Astrocyte (in vitro differentiated cells and primary cell): Measurements from ENCODE around the gene GASK1B. TPM values are rescaled to one million over a fixed set of nuclear protein-coding genes. Genes with fewer than 3 reads are reported as not detected.

ENCODE experiments used
- DNase-seq: peaks from one replicate; pipeline ENCODE4 v3.0.0-alpha.2; 2010; ENCODE audit warnings: low read depth
- FAIRE-seq: peaks from 2 replicates; lab custom pipeline; 2011; peaks lifted over from hg19 to GRCh38; lab: Jason Lieb, UNC
- H2AFZ ChIP-seq: 2 replicates; pipeline ENCODE4 v1.6.0; 2012; ENCODE audit warnings: low read depth, low read length, inconsistent platforms
- H3K27ac ChIP-seq: 2 replicates; pipeline ENCODE4 v1.5.1; 2011; ENCODE audit warnings: low read depth, low read length, inconsistent platforms
- H3K27me3 ChIP-seq: 2 replicates; pipeline ENCODE4 v1.6.0; 2011; ENCODE audit warnings: low read length, inconsistent platforms; ENCODE audit not compliant: insufficient read depth
- H3K36me3 ChIP-seq: 2 replicates; pipeline ENCODE4 v1.5.1; 2011; ENCODE audit warnings: low read length, inconsistent platforms; ENCODE audit not compliant: insufficient read depth
- H3K4me1 ChIP-seq: 2 replicates; pipeline ENCODE4 v1.5.1; 2011; ENCODE audit warnings: low read length, inconsistent platforms; ENCODE audit not compliant: insufficient read depth
- H3K4me2 ChIP-seq: 2 replicates; pipeline ENCODE4 v1.6.0; 2012; ENCODE audit warnings: low read length, inconsistent platforms
- H3K4me3 ChIP-seq: 2 replicates; pipeline ENCODE4 v1.5.1; 2011; ENCODE audit warnings: low read depth, mild to moderate bottlenecking, low read length, inconsistent platforms; ENCODE audit not compliant: insufficient read depth
- H3K79me2 ChIP-seq: 2 replicates; pipeline ENCODE4 v1.6.0; 2012; ENCODE audit warnings: mild to moderate bottlenecking, low read length, inconsistent platforms; ENCODE audit not compliant: insufficient read depth
- H3K9ac ChIP-seq: 2 replicates; pipeline ENCODE4 v1.6.0; 2012; ENCODE audit warnings: mild to moderate bottlenecking, low read length, inconsistent platforms
- H3K9me3 ChIP-seq: 2 replicates; pipeline ENCODE4 v1.5.1; 2012; ENCODE audit warnings: low read depth, mild to moderate bottlenecking, low read length, inconsistent platforms; ENCODE audit not compliant: insufficient read depth
- H4K20me1 ChIP-seq: 2 replicates; pipeline ENCODE4 v1.6.0; 2012; ENCODE audit warnings: low read length, inconsistent platforms; ENCODE audit not compliant: insufficient read depth
- H3K27ac Mint-ChIP-seq: one replicate; pipeline ENCODE4 v1.8.0; 2021; ENCODE audit warnings: mild to moderate bottlenecking, mixed read lengths; ENCODE audit not compliant: unreplicated experiment
- H3K27me3 Mint-ChIP-seq: one replicate; pipeline ENCODE4 v1.8.0; 2021; ENCODE audit warnings: low read depth, mixed read lengths; ENCODE audit not compliant: unreplicated experiment
- H3K36me3 Mint-ChIP-seq: one replicate; pipeline ENCODE4 v1.8.0; 2021; ENCODE audit warnings: low read depth, mixed read lengths; ENCODE audit not compliant: unreplicated experiment
- H3K4me1 Mint-ChIP-seq: one replicate; pipeline ENCODE4 v1.8.0; 2021; ENCODE audit warnings: low read depth, mixed read lengths; ENCODE audit not compliant: unreplicated experiment
- H3K4me3 Mint-ChIP-seq: one replicate; pipeline ENCODE4 v1.8.0; 2021; ENCODE audit warnings: mild to moderate bottlenecking, moderate library complexity, mixed read lengths; ENCODE audit not compliant: unreplicated experiment
- H3K9me3 Mint-ChIP-seq: one replicate; pipeline ENCODE4 v1.8.0; 2021; ENCODE audit warnings: mild to moderate bottlenecking, mixed read lengths; ENCODE audit not compliant: unreplicated experiment
- EZH2 ChIP-seq: IDR thresholded peaks from 2 replicates; pipeline ENCODE4 v1.6.1; 2012; ENCODE audit warnings: mild to moderate bottlenecking, low read length, inconsistent platforms; ENCODE audit not compliant: insufficient read depth
- total RNA-seq: library from RNA; stranded (reverse); gene quantifications from 2 replicates; pipeline ENCODE4 v1.2.1, GENCODE V29; 2021
- TF ChIP-seq, protein P1 (sequence below): IDR thresholded peaks from 2 replicates; pipeline ENCODE4 v1.5.1; 2011; ENCODE audit warnings: low read depth, mild to moderate bottlenecking, inconsistent platforms, low read length, moderate library complexity; ENCODE audit not compliant: insufficient read depth

GASK1B gene
- total RNA-seq, 1 donor from 2014 or later = 34.2 TPM

DNA sequence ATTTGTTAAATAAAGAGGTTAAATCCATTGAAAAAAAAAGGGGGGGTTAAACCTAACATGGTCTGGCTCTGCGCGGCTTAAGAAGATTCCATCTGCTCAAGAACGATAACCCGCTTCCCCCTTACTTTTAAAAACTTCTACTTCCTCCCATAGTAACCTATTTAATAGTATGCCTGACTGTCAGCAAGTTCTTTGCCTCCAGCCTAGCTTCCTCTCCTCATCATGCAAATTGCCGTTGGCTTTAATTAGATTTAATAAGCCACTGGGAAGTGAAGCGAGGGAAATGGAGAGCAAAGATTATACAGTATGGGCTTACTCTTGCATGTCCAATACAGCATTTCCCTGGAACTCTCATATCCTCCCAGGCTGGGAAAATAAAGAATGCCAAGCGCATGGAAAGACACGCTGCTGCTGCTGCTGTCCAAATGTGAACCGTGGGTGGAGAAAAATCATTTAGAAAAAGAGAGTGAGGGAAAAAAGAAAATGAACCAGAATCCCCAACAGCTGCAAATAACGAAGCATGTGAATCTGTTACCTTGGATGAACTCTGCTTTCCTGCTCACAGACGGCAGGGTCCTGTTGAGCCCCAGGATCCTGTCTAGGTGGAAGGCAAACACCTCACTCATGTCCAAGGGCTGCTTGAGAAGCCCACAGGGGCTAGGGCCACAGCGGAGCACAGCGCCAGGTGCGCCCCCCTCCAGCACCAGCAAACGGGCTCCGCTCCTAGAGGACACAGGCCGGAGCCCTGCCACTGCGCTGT lies 2.7 kb downstream of the GASK1B start:
- H3K4me1 ChIP-seq = peaks cover 10% of the 10 kb centered on the region
- no peaks in the 10 kb centered on the region for H3K27me3 Mint-ChIP-seq
- H3K9ac ChIP-seq = peak overlapping the region; percentile 29
- FAIRE-seq = no peak
- peak overlapping the region; percentile 11 for H3K27ac Mint-ChIP-seq
- peaks cover 2% of the 10 kb centered on the region for H3K36me3 Mint-ChIP-seq
- H2AFZ ChIP-seq = peak overlapping the region; percentile 13
- H3K4me2 ChIP-seq = peak overlapping the region; percentile 73
- no peaks in the 10 kb centered on the region for H4K20me1 ChIP-seq
- H3K36me3 ChIP-seq = no peaks in the 10 kb centered on the region
- H3K4me3 ChIP-seq = peak overlapping the region; percentile 41
- H3K4me3 Mint-ChIP-seq = peak overlapping the region; percentile 85
- no peaks in the 10 kb centered on the region for H3K9me3 Mint-ChIP-seq
- no peaks in the 10 kb centered on the region for H3K27me3 ChIP-seq
- peak overlapping the region; percentile 8 for H3K27ac ChIP-seq
- TF ChIP-seq EZH2 = no peak
- TF ChIP-seq, protein P1, sequence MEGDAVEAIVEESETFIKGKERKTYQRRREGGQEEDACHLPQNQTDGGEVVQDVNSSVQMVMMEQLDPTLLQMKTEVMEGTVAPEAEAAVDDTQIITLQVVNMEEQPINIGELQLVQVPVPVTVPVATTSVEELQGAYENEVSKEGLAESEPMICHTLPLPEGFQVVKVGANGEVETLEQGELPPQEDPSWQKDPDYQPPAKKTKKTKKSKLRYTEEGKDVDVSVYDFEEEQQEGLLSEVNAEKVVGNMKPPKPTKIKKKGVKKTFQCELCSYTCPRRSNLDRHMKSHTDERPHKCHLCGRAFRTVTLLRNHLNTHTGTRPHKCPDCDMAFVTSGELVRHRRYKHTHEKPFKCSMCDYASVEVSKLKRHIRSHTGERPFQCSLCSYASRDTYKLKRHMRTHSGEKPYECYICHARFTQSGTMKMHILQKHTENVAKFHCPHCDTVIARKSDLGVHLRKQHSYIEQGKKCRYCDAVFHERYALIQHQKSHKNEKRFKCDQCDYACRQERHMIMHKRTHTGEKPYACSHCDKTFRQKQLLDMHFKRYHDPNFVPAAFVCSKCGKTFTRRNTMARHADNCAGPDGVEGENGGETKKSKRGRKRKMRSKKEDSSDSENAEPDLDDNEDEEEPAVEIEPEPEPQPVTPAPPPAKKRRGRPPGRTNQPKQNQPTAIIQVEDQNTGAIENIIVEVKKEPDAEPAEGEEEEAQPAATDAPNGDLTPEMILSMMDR = no peak
- H3K4me1 Mint-ChIP-seq = peaks cover 17% of the 10 kb centered on the region
- peak; percentile 72 for DNase-seq
- H3K9me3 ChIP-seq = no peaks in the 10 kb centered on the region
- peaks cover 7% of the 10 kb centered on the region for H3K79me2 ChIP-seq

DNA sequence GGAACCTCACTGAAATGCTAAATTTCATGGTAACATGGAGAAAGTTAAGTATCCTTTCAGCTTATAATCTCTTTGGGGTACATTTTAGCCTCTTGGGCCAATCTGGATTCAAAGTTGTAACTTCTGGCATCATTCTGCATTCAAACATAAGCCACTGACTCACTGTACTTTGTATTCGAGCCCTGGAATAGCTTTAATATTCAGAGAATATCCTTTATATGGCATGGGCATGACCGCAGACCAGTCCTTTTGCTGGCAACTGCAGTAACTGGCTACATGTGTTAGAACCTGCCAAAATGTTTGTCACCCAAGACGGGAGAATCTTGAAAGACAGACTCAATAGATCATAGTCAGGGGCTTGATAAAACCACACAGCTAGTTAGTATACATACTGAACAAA lies 3.3 kb downstream of the GASK1B start:
- TF ChIP-seq EZH2 = no peak
- TF ChIP-seq, protein P1 = no peak
- Histone ChIP-seq H3K4me3 (peak overlapping the region; percentile 41), H4K20me1 (no peaks in the 10 kb centered on the region), H3K27ac (no peak overlapping the region), H3K79me2 (peaks cover 7% of the 10 kb centered on the region), H3K4me2 (peak overlapping the region; percentile 73), H3K9me3 (no peaks in the 10 kb centered on the region), H2AFZ (no peak overlapping the region), H3K9ac (peak overlapping the region; percentile 29), H3K27me3 (no peaks in the 10 kb centered on the region), H3K4me1 (peaks cover 14% of the 10 kb centered on the region), H3K36me3 (no peaks in the 10 kb centered on the region)
- Mint-ChIP-seq H3K4me3 (peak overlapping the region; percentile 85), H3K9me3 (no peaks in the 10 kb centered on the region), H3K27ac (peak overlapping the region; percentile 62), H3K4me1 (peaks cover 17% of the 10 kb centered on the region), H3K36me3 (peaks cover 2% of the 10 kb centered on the region), H3K27me3 (no peaks in the 10 kb centered on the region)
- FAIRE-seq = no peak
- DNase-seq = no peak

DNA sequence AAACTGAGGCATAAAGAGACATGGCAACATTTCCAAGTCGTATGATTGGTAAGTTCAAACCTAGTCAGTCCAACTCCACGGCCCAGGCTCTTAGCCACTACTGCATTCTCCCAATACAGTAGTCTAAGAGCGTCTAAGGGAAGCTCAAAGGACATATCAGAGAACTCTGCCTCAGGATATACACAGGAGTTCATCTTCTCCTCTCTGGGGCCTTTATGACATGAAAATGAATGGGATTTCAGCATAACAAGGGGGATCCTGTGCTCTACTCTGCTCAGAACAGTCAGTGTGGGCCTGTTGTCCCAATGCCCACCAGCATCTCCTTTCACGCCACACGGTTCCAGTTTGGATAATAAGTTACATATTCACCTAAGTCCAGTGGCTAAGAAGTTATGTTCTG lies 4.2 kb downstream of the GASK1B start:
- Histone ChIP-seq H3K27ac (no peak overlapping the region), H3K79me2 (peaks cover 7% of the 10 kb centered on the region), H3K9ac (no peak overlapping the region), H3K36me3 (no peaks in the 10 kb centered on the region), H3K4me1 (peaks cover 15% of the 10 kb centered on the region), H3K4me3 (no peak overlapping the region), H3K27me3 (no peaks in the 10 kb centered on the region), H3K4me2 (peak overlapping the region; percentile 73), H2AFZ (no peak overlapping the region), H3K9me3 (no peaks in the 10 kb centered on the region), H4K20me1 (no peaks in the 10 kb centered on the region)
- no peak for TF ChIP-seq EZH2
- Mint-ChIP-seq H3K4me3 (peak overlapping the region; percentile 72), H3K36me3 (peaks cover 4% of the 10 kb centered on the region), H3K9me3 (no peaks in the 10 kb centered on the region), H3K27me3 (no peaks in the 10 kb centered on the region), H3K27ac (no peak overlapping the region), H3K4me1 (peaks cover 17% of the 10 kb centered on the region)
- DNase-seq (no peak), FAIRE-seq (no peak)
